IMR-90 (cell line): ENCODE results near the gene AXIN2.

ENCODE experiments used
- BHLHE40 ChIP-seq: fragments of 150-350 bp; IDR thresholded peaks from 2 replicates; pipeline ENCODE4 v1.6.1; 2016; ENCODE audit warnings: mild to moderate bottlenecking, low read depth, low read length
- CEBPB ChIP-seq: IDR thresholded peaks from 2 replicates; pipeline ENCODE4 v1.6.1; 2012; ENCODE audit warnings: low read depth, low read length, improper control_type of control experiment
- CHD1 ChIP-seq: IDR thresholded peaks from 2 replicates; pipeline ENCODE4 v1.6.1; 2012; ENCODE audit warnings: low read depth, low read length, improper control_type of control experiment
- CTCF ChIP-seq: conservative IDR thresholded peaks from 2 replicates; pipeline ENCODE4 v1.5.1; 2012; ENCODE audit warnings: mild to moderate bottlenecking, low read depth, low read length, improper control_type of control experiment
- MAFK ChIP-seq: IDR thresholded peaks from 2 replicates; pipeline ENCODE4 v1.6.1; 2012; ENCODE audit warnings: low read depth, low read length, improper control_type of control experiment
- MXI1 ChIP-seq: IDR thresholded peaks from 2 replicates; pipeline ENCODE4 v1.6.1; 2012; ENCODE audit warnings: low read depth, mild to moderate bottlenecking, low read length, moderate library complexity, borderline replicate concordance
- NFE2L2 ChIP-seq: fragments of 150-350 bp; IDR thresholded peaks from 2 replicates; pipeline ENCODE4 v1.6.1; 2016; ENCODE audit warnings: low read depth, mild to moderate bottlenecking, low read length
- POLR2A ChIP-seq: IDR thresholded peaks from 2 replicates; pipeline ENCODE4 v1.6.1; 2012; ENCODE audit warnings: mild to moderate bottlenecking, low read depth, low read length
- RAD21 ChIP-seq: IDR thresholded peaks from 2 replicates; pipeline ENCODE4 v1.6.1; 2012; ENCODE audit warnings: low read length, improper control_type of control experiment
- RCOR1 ChIP-seq: IDR thresholded peaks from 2 replicates; pipeline ENCODE4 v1.6.1; 2012; ENCODE audit warnings: mild to moderate bottlenecking, low read length, improper control_type of control experiment; ENCODE audit not compliant: insufficient replicate concordance
- TF ChIP-seq, protein P1 (sequence below): fragments of 150-350 bp; IDR thresholded peaks from 2 replicates; pipeline ENCODE4 v1.6.1; 2017; ENCODE audit warnings: mild to moderate bottlenecking, antibody characterized with exemption, low read length, low read depth
- TF ChIP-seq, protein P2 (sequence below): fragments of 150-350 bp; IDR thresholded peaks from 2 replicates; pipeline ENCODE4 v1.6.1; 2016; ENCODE audit warnings: low read depth, mild to moderate bottlenecking, low read length, moderate library complexity, borderline replicate concordance

- TF ChIP-seq, protein P1, sequence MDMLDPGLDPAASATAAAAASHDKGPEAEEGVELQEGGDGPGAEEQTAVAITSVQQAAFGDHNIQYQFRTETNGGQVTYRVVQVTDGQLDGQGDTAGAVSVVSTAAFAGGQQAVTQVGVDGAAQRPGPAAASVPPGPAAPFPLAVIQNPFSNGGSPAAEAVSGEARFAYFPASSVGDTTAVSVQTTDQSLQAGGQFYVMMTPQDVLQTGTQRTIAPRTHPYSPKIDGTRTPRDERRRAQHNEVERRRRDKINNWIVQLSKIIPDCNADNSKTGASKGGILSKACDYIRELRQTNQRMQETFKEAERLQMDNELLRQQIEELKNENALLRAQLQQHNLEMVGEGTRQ: no peak
- TF ChIP-seq CTCF (no peak), NFE2L2 (no peak), RAD21 (no peak), MAFK (no peak), RCOR1 (no peak), BHLHE40 (peak; percentile 51; the same call in 1 of the 2 replicates), POLR2A (no peak), MXI1 (no peak), CHD1 (no peak), CEBPB (no peak)
- TF ChIP-seq, protein P2, sequence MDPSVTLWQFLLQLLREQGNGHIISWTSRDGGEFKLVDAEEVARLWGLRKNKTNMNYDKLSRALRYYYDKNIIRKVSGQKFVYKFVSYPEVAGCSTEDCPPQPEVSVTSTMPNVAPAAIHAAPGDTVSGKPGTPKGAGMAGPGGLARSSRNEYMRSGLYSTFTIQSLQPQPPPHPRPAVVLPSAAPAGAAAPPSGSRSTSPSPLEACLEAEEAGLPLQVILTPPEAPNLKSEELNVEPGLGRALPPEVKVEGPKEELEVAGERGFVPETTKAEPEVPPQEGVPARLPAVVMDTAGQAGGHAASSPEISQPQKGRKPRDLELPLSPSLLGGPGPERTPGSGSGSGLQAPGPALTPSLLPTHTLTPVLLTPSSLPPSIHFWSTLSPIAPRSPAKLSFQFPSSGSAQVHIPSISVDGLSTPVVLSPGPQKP: no peak
Observed at GRCh38 chr17:65514082-65514481, 47.4 kb downstream of the AXIN2 start.
